ENCODE data around the gene WASF1. TPM values are rescaled to one million over a fixed set of nuclear protein-coding genes. Genes with fewer than 3 reads are reported as not detected.

Gene WASF1
- total RNA-seq, 1 experiment from 2014 or later = 7.3 TPM

GRCh38 chr6:110217266-110217665 is 37.8 kb upstream of the WASF1 start:
- H3K4me1 ChIP-seq = no peaks in the 10 kb centered on the region
- BruUV-seq (replicated peaks) = no TSS peak
- intact Hi-C loops (cut with micrococcal nuclease; ENCODE audit: unreplicated experiment) = no loop called here
- Mint-ChIP-seq H3K9me3 (ENCODE audit: unreplicated experiment) (no peaks in the 10 kb centered on the region), H3K27me3 (ENCODE audit: insufficient read depth, unreplicated experiment) (no peaks in the 10 kb centered on the region), H3K36me3 (ENCODE audit: insufficient read depth, unreplicated experiment) (peaks cover 26% of the 10 kb centered on the region), H3K27ac (ENCODE audit: unreplicated experiment) (no peak overlapping the region), H3K4me1 (ENCODE audit: low read depth, unreplicated experiment) (no peaks in the 10 kb centered on the region), H3K4me3 (ENCODE audit: unreplicated experiment) (no peak overlapping the region)
- CTCF ChIA-PET = no interaction called here
- H3K27me3 ChIP-seq (replicated peaks; ENCODE audit: control insufficient read depth, insufficient read depth, low read length) = no peaks in the 10 kb centered on the region
- POLR2A ChIA-PET = no interaction called here
- no peaks in the 10 kb centered on the region for H3K9me3 ChIP-seq
- no peak for TF ChIP-seq CTCF (IDR thresholded peaks at IDR 0.05; ENCODE audit: insufficient read depth in 1 of 2, low read depth in 1 of 2, low read length in 1 of 2, severe bottlenecking in 1 of 2, unreplicated experiment in 1 of 2)
- no peak for DNase-seq
- H3K4me3 ChIP-seq (ENCODE audit: low read depth, low read length) = no peak overlapping the region
- H3K36me3 ChIP-seq (ENCODE audit: control insufficient read depth, insufficient read depth, low read length) = no peaks in the 10 kb centered on the region; the same call in 1 of the 2 replicates

- no peaks in the 10 kb centered on the region for H3K9me3 ChIP-seq
- TF ChIP-seq CTCF (IDR thresholded peaks at IDR 0.05; ENCODE audit: insufficient read depth in 1 of 2, low read depth in 1 of 2, low read length in 1 of 2, severe bottlenecking in 1 of 2, unreplicated experiment in 1 of 2) = no peak
Observed at GRCh38 chr6:110216140-110216539, 36.7 kb upstream of the WASF1 start.

GRCh38 chr6:110214338-110214737 is 34.9 kb upstream of the WASF1 start:
- Histone ChIP-seq H3K4me3 (ENCODE audit: low read depth, low read length) (no peak overlapping the region), H3K4me1 (no peaks in the 10 kb centered on the region), H3K9me3 (no peaks in the 10 kb centered on the region), H3K27me3 (replicated peaks; ENCODE audit: control insufficient read depth, insufficient read depth, low read length) (no peaks in the 10 kb centered on the region), H3K36me3 (ENCODE audit: control insufficient read depth, insufficient read depth, low read length) (no peaks in the 10 kb centered on the region; the same call in 1 of the 2 replicates)
- H3K4me1 Mint-ChIP-seq (ENCODE audit: low read depth, unreplicated experiment) = no peaks in the 10 kb centered on the region
- no peak for DNase-seq
- CTCF ChIA-PET = no interaction called here
- H3K4me3 Mint-ChIP-seq (ENCODE audit: unreplicated experiment) = no peak overlapping the region
- H3K9me3 Mint-ChIP-seq (ENCODE audit: unreplicated experiment) = no peaks in the 10 kb centered on the region
- peaks cover 13% of the 10 kb centered on the region for H3K36me3 Mint-ChIP-seq (ENCODE audit: insufficient read depth, unreplicated experiment)
- no peak overlapping the region for H3K27ac Mint-ChIP-seq (ENCODE audit: unreplicated experiment)
- TF ChIP-seq CTCF (IDR thresholded peaks at IDR 0.05; ENCODE audit: insufficient read depth in 1 of 2, low read depth in 1 of 2, low read length in 1 of 2, severe bottlenecking in 1 of 2, unreplicated experiment in 1 of 2) = no peak
- intact Hi-C loops (cut with micrococcal nuclease; ENCODE audit: unreplicated experiment) = no loop called here
- BruUV-seq (replicated peaks) = no TSS peak
- H3K27me3 Mint-ChIP-seq (ENCODE audit: insufficient read depth, unreplicated experiment) = no peaks in the 10 kb centered on the region
- POLR2A ChIA-PET = no interaction called here

More at GRCh38 chr6:110216140-110216539, 36.7 kb upstream of the WASF1 start:
- Histone ChIP-seq H3K27me3 (replicated peaks; ENCODE audit: control insufficient read depth, insufficient read depth, low read length) (no peaks in the 10 kb centered on the region), H3K4me1 (no peaks in the 10 kb centered on the region), H3K4me3 (ENCODE audit: low read depth, low read length) (no peak overlapping the region), H3K36me3 (ENCODE audit: control insufficient read depth, insufficient read depth, low read length) (no peaks in the 10 kb centered on the region; the same call in 1 of the 2 replicates)
- Mint-ChIP-seq H3K27me3 (ENCODE audit: insufficient read depth, unreplicated experiment) (no peaks in the 10 kb centered on the region), H3K36me3 (ENCODE audit: insufficient read depth, unreplicated experiment) (peaks cover 26% of the 10 kb centered on the region), H3K9me3 (ENCODE audit: unreplicated experiment) (no peaks in the 10 kb centered on the region), H3K4me3 (ENCODE audit: unreplicated experiment) (no peak overlapping the region), H3K27ac (ENCODE audit: unreplicated experiment) (no peak overlapping the region), H3K4me1 (ENCODE audit: low read depth, unreplicated experiment) (no peaks in the 10 kb centered on the region)
- ChIA-PET CTCF (no interaction called here), POLR2A (no interaction called here)
- intact Hi-C loops (cut with micrococcal nuclease; ENCODE audit: unreplicated experiment) = no loop called here
- BruUV-seq (replicated peaks) = no TSS peak
- no peak for DNase-seq
